HepG2 (cell line): ENCODE results near the gene TM4SF1. TPM values are rescaled to one million over a fixed set of nuclear protein-coding genes. Genes with fewer than 3 reads are reported as not detected.

Source experiments
- ATF7-NPFF ChIP-seq: sonication (generic); formaldehyde crosslinking; IDR thresholded peaks from 2 replicates; pipeline ENCODE4 v1.8.1; 2023; ENCODE audit warnings: mild to moderate bottlenecking, low read depth, missing genetic modification reagents, moderate library complexity
- CBX5 ChIP-seq: sonication (generic); formaldehyde crosslinking; IDR thresholded peaks from 2 replicates; pipeline ENCODE4 v1.4.0; 2020; ENCODE audit warnings: missing genetic modification reagents, borderline replicate concordance
- CCDC6 ChIP-seq: sonication (generic); formaldehyde crosslinking; IDR thresholded peaks from 2 replicates; pipeline ENCODE4 v1.8.1; 2022; ENCODE audit warnings: mild to moderate bottlenecking, missing genetic modification reagents, moderate library complexity
- CENPX ChIP-seq: sonication (generic); formaldehyde crosslinking; IDR thresholded peaks from 2 replicates; pipeline ENCODE4 v1.9.0; 2021; ENCODE audit warnings: mild to moderate bottlenecking, missing genetic modification reagents, moderate library complexity
- ELF3 ChIP-seq: IDR thresholded peaks from 2 replicates; pipeline ENCODE4 v1.6.1; 2016; ENCODE audit warnings: missing genetic modification reagents, missing compliant biosample characterization
- FLYWCH1 ChIP-seq: sonication (generic); formaldehyde crosslinking; IDR thresholded peaks from 2 replicates; pipeline ENCODE4 v1.8.1; 2023; ENCODE audit warnings: mild to moderate bottlenecking, missing genetic modification reagents
- FOXO1 ChIP-seq: sonication (generic); formaldehyde crosslinking; IDR thresholded peaks from 2 replicates; pipeline ENCODE4 v1.4.0; 2020; ENCODE audit warnings: missing genetic modification reagents
- JUNB ChIP-seq: sonication (generic); formaldehyde crosslinking; IDR thresholded peaks from 2 replicates; pipeline ENCODE4 v1.8.0; 2022; ENCODE audit warnings: missing genetic modification reagents, mild to moderate bottlenecking, borderline replicate concordance
- SMAD1 ChIP-seq: sonication (generic); formaldehyde crosslinking; IDR thresholded peaks from 2 replicates; pipeline ENCODE4 v1.4.0; 2020; ENCODE audit warnings: missing genetic modification reagents, low read depth, mild to moderate bottlenecking, borderline replicate concordance
- ZFP36L1 ChIP-seq: sonication (generic); formaldehyde crosslinking; IDR thresholded peaks from 2 replicates; pipeline ENCODE4 v1.8.0; 2022; ENCODE audit warnings: mild to moderate bottlenecking, missing genetic modification reagents, moderate library complexity
- ZFP90 ChIP-seq: sonication (generic); formaldehyde crosslinking; IDR thresholded peaks from 2 replicates; pipeline ENCODE4 v1.8.0; 2022; ENCODE audit warnings: missing genetic modification reagents, mild to moderate bottlenecking, inconsistent platforms, borderline replicate concordance
- ZNF747 ChIP-seq: sonication (generic); formaldehyde crosslinking; IDR thresholded peaks from 2 replicates; pipeline ENCODE4 v1.8.1; 2023; ENCODE audit warnings: missing genetic modification reagents, mild to moderate bottlenecking, borderline replicate concordance
- ZSCAN31 ChIP-seq: sonication (generic); formaldehyde crosslinking; IDR thresholded peaks from 2 replicates; pipeline ENCODE4 v1.5.0; 2020; ENCODE audit warnings: low read depth, mild to moderate bottlenecking, missing genetic modification reagents
- polyA plus RNA-seq, 8 experiments: library from polyadenylated mRNA; depleted of rRNA in 3 of 8; stranded (reverse) in 7 of 8; unstranded in 1 of 8; fragments of >200 nt; fragmentation: Illumina TruSeq in 4 of 8; extraction: Trizol in 4 of 8; gene quantifications; 2 replicates each; pipeline versions ENCODE4 v1.2.1 to v1.2.3, GENCODE V29; 2011 to 2016; ENCODE audit warnings: low read depth in 4 of 8, missing spikeins in 1 of 8, mixed read lengths in 1 of 8; ENCODE audit not compliant: insufficient read depth in 1 of 8
- total RNA-seq, 5 experiments: library from RNA; depleted of rRNA; stranded (reverse); fragments of >200 nt; fragmentation: Illumina TruSeq; extraction: Trizol; gene quantifications; 2 replicates each; pipeline ENCODE4 v1.2.3, GENCODE V29; 2016; ENCODE audit warnings: low read depth in 1 of 5
- TF ChIP-seq, protein P1 (sequence below): sonication (generic); formaldehyde crosslinking; IDR thresholded peaks from 2 replicates; pipeline ENCODE4 v1.9.0; 2021; ENCODE audit warnings: mild to moderate bottlenecking, missing genetic modification reagents
- TF ChIP-seq, protein P2 (sequence below): sonication (generic); IDR thresholded peaks from 2 replicates; pipeline ENCODE4 v1.6.1; 2016; ENCODE audit warnings: low read depth, borderline replicate concordance
- TF ChIP-seq, protein P3 (sequence below): sonication (generic); formaldehyde crosslinking; IDR thresholded peaks from 2 replicates; pipeline ENCODE4 v1.5.0; 2020; ENCODE audit warnings: mild to moderate bottlenecking, missing genetic modification reagents
- TF ChIP-seq, protein P4 (sequence below): sonication (generic); formaldehyde crosslinking; conservative IDR thresholded peaks from 2 replicates; pipeline ENCODE4 v1.4.0; 2020; ENCODE audit warnings: missing genetic modification reagents

Gene TM4SF1
- total and polyA plus RNA-seq, 2 of the 13 experiments (the other 11 are each of a cell fraction or from before 2014, with no cell fraction given): 431 to 1,359 TPM

DNA sequence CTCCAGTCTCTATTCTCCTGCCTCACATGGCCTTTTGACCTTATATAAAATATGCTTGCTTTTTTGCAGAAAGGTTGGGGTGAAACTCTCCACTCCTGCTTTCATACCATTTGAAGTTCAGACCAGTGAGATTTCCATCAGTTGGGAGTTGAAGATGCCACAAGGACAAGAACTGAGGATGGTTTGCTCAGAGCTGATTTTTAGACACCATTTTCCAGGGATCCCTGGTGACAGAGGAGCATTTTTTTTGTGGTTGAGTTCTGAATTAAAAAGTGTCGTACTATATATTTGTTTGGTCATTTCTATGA, 8.8 kb upstream of the TM4SF1 start (continued):
- TF ChIP-seq, protein P1, sequence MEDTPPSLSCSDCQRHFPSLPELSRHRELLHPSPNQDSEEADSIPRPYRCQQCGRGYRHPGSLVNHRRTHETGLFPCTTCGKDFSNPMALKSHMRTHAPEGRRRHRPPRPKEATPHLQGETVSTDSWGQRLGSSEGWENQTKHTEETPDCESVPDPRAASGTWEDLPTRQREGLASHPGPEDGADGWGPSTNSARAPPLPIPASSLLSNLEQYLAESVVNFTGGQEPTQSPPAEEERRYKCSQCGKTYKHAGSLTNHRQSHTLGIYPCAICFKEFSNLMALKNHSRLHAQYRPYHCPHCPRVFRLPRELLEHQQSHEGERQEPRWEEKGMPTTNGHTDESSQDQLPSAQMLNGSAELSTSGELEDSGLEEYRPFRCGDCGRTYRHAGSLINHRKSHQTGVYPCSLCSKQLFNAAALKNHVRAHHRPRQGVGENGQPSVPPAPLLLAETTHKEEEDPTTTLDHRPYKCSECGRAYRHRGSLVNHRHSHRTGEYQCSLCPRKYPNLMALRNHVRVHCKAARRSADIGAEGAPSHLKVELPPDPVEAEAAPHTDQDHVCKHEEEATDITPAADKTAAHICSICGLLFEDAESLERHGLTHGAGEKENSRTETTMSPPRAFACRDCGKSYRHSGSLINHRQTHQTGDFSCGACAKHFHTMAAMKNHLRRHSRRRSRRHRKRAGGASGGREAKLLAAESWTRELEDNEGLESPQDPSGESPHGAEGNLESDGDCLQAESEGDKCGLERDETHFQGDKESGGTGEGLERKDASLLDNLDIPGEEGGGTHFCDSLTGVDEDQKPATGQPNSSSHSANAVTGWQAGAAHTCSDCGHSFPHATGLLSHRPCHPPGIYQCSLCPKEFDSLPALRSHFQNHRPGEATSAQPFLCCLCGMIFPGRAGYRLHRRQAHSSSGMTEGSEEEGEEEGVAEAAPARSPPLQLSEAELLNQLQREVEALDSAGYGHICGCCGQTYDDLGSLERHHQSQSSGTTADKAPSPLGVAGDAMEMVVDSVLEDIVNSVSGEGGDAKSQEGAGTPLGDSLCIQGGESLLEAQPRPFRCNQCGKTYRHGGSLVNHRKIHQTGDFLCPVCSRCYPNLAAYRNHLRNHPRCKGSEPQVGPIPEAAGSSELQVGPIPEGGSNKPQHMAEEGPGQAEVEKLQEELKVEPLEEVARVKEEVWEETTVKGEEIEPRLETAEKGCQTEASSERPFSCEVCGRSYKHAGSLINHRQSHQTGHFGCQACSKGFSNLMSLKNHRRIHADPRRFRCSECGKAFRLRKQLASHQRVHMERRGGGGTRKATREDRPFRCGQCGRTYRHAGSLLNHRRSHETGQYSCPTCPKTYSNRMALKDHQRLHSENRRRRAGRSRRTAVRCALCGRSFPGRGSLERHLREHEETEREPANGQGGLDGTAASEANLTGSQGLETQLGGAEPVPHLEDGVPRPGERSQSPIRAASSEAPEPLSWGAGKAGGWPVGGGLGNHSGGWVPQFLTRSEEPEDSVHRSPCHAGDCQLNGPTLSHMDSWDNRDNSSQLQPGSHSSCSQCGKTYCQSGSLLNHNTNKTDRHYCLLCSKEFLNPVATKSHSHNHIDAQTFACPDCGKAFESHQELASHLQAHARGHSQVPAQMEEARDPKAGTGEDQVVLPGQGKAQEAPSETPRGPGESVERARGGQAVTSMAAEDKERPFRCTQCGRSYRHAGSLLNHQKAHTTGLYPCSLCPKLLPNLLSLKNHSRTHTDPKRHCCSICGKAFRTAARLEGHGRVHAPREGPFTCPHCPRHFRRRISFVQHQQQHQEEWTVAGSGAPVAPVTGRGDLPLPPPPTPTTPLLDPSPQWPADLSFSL: no peak
- TF ChIP-seq CENPX (CRISPR knock-in tag) (no peak), ZFP36L1 (CRISPR knock-in tag) (no peak), CBX5 (CRISPR knock-in tag) (no peak), FOXO1 (CRISPR knock-in tag) (no peak), ELF3 (CRISPR knock-in tag) (no peak), SMAD1 (CRISPR knock-in tag) (no peak), FLYWCH1 (peak; percentile 6; the same call in 1 of the 2 replicates), ATF7-NPFF (CRISPR knock-in tag) (no peak), ZNF747 (CRISPR knock-in tag) (no peak), ZSCAN31 (CRISPR knock-in tag) (no peak), CCDC6 (CRISPR knock-in tag) (no peak), ZFP90 (CRISPR knock-in tag) (no peak), JUNB (CRISPR knock-in tag) (no peak)
- TF ChIP-seq, protein P2, sequence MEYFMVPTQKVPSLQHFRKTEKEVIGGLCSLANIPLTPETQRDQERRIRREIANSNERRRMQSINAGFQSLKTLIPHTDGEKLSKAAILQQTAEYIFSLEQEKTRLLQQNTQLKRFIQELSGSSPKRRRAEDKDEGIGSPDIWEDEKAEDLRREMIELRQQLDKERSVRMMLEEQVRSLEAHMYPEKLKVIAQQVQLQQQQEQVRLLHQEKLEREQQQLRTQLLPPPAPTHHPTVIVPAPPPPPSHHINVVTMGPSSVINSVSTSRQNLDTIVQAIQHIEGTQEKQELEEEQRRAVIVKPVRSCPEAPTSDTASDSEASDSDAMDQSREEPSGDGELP: no peak
- TF ChIP-seq, protein P3, sequence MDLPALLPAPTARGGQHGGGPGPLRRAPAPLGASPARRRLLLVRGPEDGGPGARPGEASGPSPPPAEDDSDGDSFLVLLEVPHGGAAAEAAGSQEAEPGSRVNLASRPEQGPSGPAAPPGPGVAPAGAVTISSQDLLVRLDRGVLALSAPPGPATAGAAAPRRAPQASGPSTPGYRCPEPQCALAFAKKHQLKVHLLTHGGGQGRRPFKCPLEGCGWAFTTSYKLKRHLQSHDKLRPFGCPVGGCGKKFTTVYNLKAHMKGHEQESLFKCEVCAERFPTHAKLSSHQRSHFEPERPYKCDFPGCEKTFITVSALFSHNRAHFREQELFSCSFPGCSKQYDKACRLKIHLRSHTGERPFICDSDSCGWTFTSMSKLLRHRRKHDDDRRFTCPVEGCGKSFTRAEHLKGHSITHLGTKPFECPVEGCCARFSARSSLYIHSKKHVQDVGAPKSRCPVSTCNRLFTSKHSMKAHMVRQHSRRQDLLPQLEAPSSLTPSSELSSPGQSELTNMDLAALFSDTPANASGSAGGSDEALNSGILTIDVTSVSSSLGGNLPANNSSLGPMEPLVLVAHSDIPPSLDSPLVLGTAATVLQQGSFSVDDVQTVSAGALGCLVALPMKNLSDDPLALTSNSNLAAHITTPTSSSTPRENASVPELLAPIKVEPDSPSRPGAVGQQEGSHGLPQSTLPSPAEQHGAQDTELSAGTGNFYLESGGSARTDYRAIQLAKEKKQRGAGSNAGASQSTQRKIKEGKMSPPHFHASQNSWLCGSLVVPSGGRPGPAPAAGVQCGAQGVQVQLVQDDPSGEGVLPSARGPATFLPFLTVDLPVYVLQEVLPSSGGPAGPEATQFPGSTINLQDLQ (CRISPR knock-in tag): no peak
- TF ChIP-seq, protein P4, sequence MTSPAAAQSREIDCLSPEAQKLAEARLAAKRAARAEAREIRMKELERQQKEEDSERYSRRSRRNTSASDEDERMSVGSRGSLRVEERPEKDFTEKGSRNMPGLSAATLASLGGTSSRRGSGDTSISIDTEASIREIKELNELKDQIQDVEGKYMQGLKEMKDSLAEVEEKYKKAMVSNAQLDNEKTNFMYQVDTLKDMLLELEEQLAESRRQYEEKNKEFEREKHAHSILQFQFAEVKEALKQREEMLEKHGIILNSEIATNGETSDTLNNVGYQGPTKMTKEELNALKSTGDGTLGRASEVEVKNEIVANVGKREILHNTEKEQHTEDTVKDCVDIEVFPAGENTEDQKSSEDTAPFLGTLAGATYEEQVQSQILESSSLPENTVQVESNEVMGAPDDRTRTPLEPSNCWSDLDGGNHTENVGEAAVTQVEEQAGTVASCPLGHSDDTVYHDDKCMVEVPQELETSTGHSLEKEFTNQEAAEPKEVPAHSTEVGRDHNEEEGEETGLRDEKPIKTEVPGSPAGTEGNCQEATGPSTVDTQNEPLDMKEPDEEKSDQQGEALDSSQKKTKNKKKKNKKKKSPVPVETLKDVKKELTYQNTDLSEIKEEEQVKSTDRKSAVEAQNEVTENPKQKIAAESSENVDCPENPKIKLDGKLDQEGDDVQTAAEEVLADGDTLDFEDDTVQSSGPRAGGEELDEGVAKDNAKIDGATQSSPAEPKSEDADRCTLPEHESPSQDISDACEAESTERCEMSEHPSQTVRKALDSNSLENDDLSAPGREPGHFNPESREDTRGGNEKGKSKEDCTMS: no peak
